Measurements from ENCODE around the gene SYNGAP1.

The SYNGAP1 gene

DNA sequence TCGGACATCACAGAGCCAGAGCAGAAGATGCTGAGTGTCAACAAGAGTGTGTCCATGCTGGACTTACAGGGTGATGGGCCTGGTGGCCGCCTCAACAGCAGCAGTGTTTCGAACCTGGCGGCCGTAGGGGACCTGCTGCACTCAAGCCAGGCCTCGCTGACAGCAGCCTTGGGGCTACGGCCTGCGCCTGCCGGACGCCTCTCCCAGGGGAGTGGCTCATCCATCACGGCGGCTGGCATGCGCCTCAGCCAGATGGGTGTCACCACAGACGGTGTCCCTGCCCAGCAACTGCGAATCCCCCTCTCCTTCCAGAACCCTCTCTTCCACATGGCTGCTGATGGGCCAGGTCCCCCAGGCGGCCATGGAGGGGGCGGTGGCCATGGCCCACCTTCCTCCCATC, 23.2 kb downstream of the SYNGAP1 start:
- no peaks in the 10 kb centered on the region for H4K20me1 ChIP-seq (ENCODE audit: insufficient read depth, low read length)
- no peaks in the 10 kb centered on the region for H3K36me3 ChIP-seq (replicated peaks; ENCODE audit: insufficient read depth, low read length)
- H3K4me1 ChIP-seq (ENCODE audit: low read length) = no peaks in the 10 kb centered on the region
- no peak overlapping the region for H3K9ac ChIP-seq (ENCODE audit: low read length)
- no peak for DNase-seq
- no peaks in the 10 kb centered on the region for H3K9me3 ChIP-seq (replicated peaks; ENCODE audit: insufficient read depth, low read length)
- TF ChIP-seq EZH2 (optimal IDR thresholded peaks at IDR 0.05; ENCODE audit: low read depth, low read length) (no peak), EZH2phosphoT487 (IDR thresholded peaks at IDR 0.05; ENCODE audit: low read length) (no peak), CTCF (IDR thresholded peaks at IDR 0.05; ENCODE audit: low read length) (no peak)
- no peaks in the 10 kb centered on the region for H3K27me3 ChIP-seq (replicated peaks; ENCODE audit: insufficient read depth, low read length)
- no peaks in the 10 kb centered on the region for H3K9me2 ChIP-seq (replicated peaks; ENCODE audit: insufficient read depth, low read length)
- H3F3A ChIP-seq (ENCODE audit: insufficient read depth, low read length) = no peaks in the 10 kb centered on the region
- no peaks in the 10 kb centered on the region for H3K79me2 ChIP-seq (ENCODE audit: low read length)
- H2AFZ ChIP-seq (ENCODE audit: low read length) = no peak overlapping the region
- no peak overlapping the region for H3K27ac ChIP-seq (ENCODE audit: low read length)
- no peak overlapping the region for H3K4me3 ChIP-seq (ENCODE audit: low read length)
- no peak overlapping the region for H3K4me2 ChIP-seq (ENCODE audit: low read depth, low read length)

DNA sequence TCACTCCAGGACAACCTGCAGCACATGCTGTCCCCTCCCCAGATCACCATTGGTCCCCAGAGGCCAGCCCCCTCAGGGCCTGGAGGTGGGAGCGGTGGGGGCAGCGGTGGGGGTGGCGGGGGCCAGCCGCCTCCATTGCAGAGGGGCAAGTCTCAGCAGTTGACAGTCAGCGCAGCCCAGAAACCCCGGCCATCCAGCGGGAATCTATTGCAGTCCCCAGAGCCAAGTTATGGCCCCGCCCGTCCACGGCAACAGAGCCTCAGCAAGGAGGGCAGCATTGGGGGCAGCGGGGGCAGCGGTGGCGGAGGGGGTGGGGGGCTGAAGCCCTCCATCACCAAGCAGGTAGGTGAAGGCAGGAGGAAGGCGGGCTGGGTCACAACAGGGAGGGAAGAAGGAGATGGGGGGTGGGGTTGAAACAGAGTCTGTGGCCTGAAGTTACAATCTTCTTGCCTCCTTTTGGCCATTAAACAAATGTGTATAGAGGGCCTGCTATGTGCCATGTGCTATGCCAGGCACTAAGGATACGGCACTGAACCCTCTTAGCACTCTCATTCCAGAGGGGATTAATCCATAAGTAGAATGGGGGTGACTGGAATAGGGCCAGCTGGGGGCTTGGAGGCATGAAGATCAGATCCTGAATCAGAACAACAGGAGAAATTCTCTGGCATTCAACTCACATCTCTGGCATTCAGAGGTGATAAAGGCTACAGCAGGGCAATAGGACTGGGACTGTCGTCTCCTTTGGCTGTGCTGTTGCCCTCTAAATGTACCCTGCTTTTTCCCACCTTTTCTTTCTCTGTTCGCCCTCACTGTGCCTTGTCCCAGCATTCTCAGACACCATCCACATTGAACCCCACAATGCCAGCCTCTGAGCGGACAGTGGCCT, 24.0 kb downstream of the SYNGAP1 start:
- Histone ChIP-seq H3K4me2 (ENCODE audit: low read depth, low read length) (no peak overlapping the region), H3K27me3 (replicated peaks; ENCODE audit: insufficient read depth, low read length) (no peaks in the 10 kb centered on the region), H3K9me2 (replicated peaks; ENCODE audit: insufficient read depth, low read length) (no peaks in the 10 kb centered on the region), H3F3A (ENCODE audit: insufficient read depth, low read length) (no peaks in the 10 kb centered on the region), H2AFZ (ENCODE audit: low read length) (no peak overlapping the region), H3K36me3 (replicated peaks; ENCODE audit: insufficient read depth, low read length) (no peaks in the 10 kb centered on the region), H3K4me3 (ENCODE audit: low read length) (no peak overlapping the region), H3K79me2 (ENCODE audit: low read length) (no peaks in the 10 kb centered on the region), H3K4me1 (ENCODE audit: low read length) (no peaks in the 10 kb centered on the region), H3K9me3 (replicated peaks; ENCODE audit: insufficient read depth, low read length) (no peaks in the 10 kb centered on the region), H3K27ac (ENCODE audit: low read length) (no peak overlapping the region), H4K20me1 (ENCODE audit: insufficient read depth, low read length) (no peaks in the 10 kb centered on the region), H3K9ac (ENCODE audit: low read length) (no peak overlapping the region)
- DNase-seq = no peak
- TF ChIP-seq EZH2 (optimal IDR thresholded peaks at IDR 0.05; ENCODE audit: low read depth, low read length) (no peak), CTCF (IDR thresholded peaks at IDR 0.05; ENCODE audit: low read length) (no peak), EZH2phosphoT487 (IDR thresholded peaks at IDR 0.05; ENCODE audit: low read length) (no peak)

DNA sequence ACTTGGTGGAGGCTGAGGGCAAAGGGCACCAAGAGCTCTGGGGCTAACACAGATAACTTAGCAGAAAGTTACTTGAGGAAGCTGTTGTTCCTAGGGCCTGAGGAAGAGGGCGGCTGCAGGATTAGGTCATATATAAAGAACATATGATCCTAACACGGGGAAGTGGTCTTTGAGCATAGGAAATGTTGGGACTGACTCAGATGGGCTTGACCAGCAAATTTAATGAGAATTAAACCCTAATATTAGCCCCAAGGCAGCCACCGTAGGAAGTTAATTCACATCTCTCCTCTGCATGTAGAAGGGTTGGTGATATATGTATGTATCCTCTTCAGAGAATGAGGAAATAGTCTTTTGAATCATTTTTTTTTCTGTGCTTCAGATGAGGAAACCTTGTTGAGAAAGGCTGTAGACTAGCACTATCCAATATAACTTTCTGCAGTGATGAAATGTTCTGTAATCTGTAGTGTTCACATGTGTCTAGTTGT, 25.3 kb downstream of the SYNGAP1 start:
- H3K27me3 ChIP-seq (replicated peaks; ENCODE audit: insufficient read depth, low read length) = no peaks in the 10 kb centered on the region
- TF ChIP-seq EZH2 (optimal IDR thresholded peaks at IDR 0.05; ENCODE audit: low read depth, low read length) (no peak), CTCF (IDR thresholded peaks at IDR 0.05; ENCODE audit: low read length) (no peak)
- no peaks in the 10 kb centered on the region for H3K9me3 ChIP-seq (replicated peaks; ENCODE audit: insufficient read depth, low read length)
- no peaks in the 10 kb centered on the region for H3K36me3 ChIP-seq (replicated peaks; ENCODE audit: insufficient read depth, low read length)
- no peak overlapping the region for H3K4me3 ChIP-seq (ENCODE audit: low read length)
- H3K27ac ChIP-seq (ENCODE audit: low read length) = no peak overlapping the region
- DNase-seq = no peak
- H3F3A ChIP-seq (ENCODE audit: insufficient read depth, low read length) = no peaks in the 10 kb centered on the region
- H3K4me1 ChIP-seq (ENCODE audit: low read length) = no peaks in the 10 kb centered on the region
- H4K20me1 ChIP-seq (ENCODE audit: insufficient read depth, low read length) = no peaks in the 10 kb centered on the region
- no peaks in the 10 kb centered on the region for H3K9me2 ChIP-seq (replicated peaks; ENCODE audit: insufficient read depth, low read length)
- no peak overlapping the region for H2AFZ ChIP-seq (ENCODE audit: low read length)
- H3K79me2 ChIP-seq (ENCODE audit: low read length) = no peaks in the 10 kb centered on the region
- no peak overlapping the region for H3K4me2 ChIP-seq (ENCODE audit: low read depth, low read length)
- H3K9ac ChIP-seq (ENCODE audit: low read length) = no peak overlapping the region

Data from MM.1S (cell line).